Stimulated activated memory B cell treated with anti-CD40 and anti-IgM and Interleukin-4, amounts not matched to agents 10 μg/mL and 1 μg/mL and 100 μg/mL, for 72 hours (primary cell): ENCODE measurements around the gene ZNF264.
A peak's percentile ranks its signal among the peaks of the same experiment; 100 is the strongest.
"Not testable (repeated sequence)": the region's sequence is repeated elsewhere in the genome, so short reads cannot be mapped to it uniquely, and the experiment has no call there.

Experiments
- ATAC-seq: fragments of 150-1000 bp; cut with Tn5 transposase; 2 replicates; pipeline ENCODE4 v1.10.0; 2021
- H3K27ac Mint-ChIP-seq: one replicate; pipeline ENCODE4 v1.8.0; 2022; ENCODE audit warnings: mild to moderate bottlenecking, mixed read lengths
- H3K27me3 Mint-ChIP-seq: one replicate; pipeline ENCODE4 v1.8.0; 2022; ENCODE audit warnings: mixed read lengths
- H3K36me3 Mint-ChIP-seq: one replicate; pipeline ENCODE4 v1.8.0; 2022; ENCODE audit warnings: mixed read lengths
- H3K4me1 Mint-ChIP-seq: one replicate; pipeline ENCODE4 v1.8.0; 2022; ENCODE audit warnings: mixed read lengths
- H3K4me3 Mint-ChIP-seq: one replicate; pipeline ENCODE4 v1.8.0; 2022; ENCODE audit warnings: mild to moderate bottlenecking, moderate library complexity, mixed read lengths
- H3K9me3 Mint-ChIP-seq: one replicate; pipeline ENCODE4 v1.8.0; 2022; ENCODE audit warnings: mixed read lengths

The ZNF264 gene

GRCh38 chr19:57191141-57192076 is at the start of gene ZNF264:
ZNF264 (plus strand) TSS chr19:57191500; CDS start chr19:57191914, 414 bp downstream.
- ATAC-seq: peak; percentile 99
- Mint-ChIP-seq H3K27me3 (peaks cover 9% of the 10 kb centered on the region), H3K27ac (peak within 1 kb of the TSS; percentile 96), H3K9me3 (peaks cover 13% of the 10 kb centered on the region), H3K36me3 (peaks cover 40% of the 10 kb centered on the region), H3K4me1 (peaks cover 40% of the 10 kb centered on the region), H3K4me3 (peak within 1 kb of the TSS; percentile 93)

GRCh38 chr19:57141699-57142098 is 49.6 kb upstream of the ZNF264 start:
- ATAC-seq: no peak
- Mint-ChIP-seq H3K36me3 (no peaks in the 10 kb centered on the region), H3K27ac (no peak overlapping the region), H3K27me3 (no peaks in the 10 kb centered on the region), H3K4me3 (no peak overlapping the region), H3K4me1 (no peaks in the 10 kb centered on the region), H3K9me3 (peaks cover 16% of the 10 kb centered on the region)

- peaks cover 7% of the 10 kb centered on the region for H3K9me3 Mint-ChIP-seq
- H3K4me3 Mint-ChIP-seq: no peak overlapping the region
- no peaks in the 10 kb centered on the region for H3K36me3 Mint-ChIP-seq
- no peak for ATAC-seq
- no peak overlapping the region for H3K27ac Mint-ChIP-seq
- peaks cover 12% of the 10 kb centered on the region for H3K27me3 Mint-ChIP-seq
- no peaks in the 10 kb centered on the region for H3K4me1 Mint-ChIP-seq
Measured at GRCh38 chr19:57152921-57153320, 38.4 kb upstream of the ZNF264 start.

GRCh38 chr19:57161985-57162539 is 29.2 kb upstream of the ZNF264 start:
- Mint-ChIP-seq H3K27ac (no peak overlapping the region), H3K36me3 (no peaks in the 10 kb centered on the region), H3K4me3 (no peak overlapping the region), H3K27me3 (no peaks in the 10 kb centered on the region), H3K9me3 (peaks cover 4% of the 10 kb centered on the region), H3K4me1 (no peaks in the 10 kb centered on the region)
- ATAC-seq: no peak

- no peak for ATAC-seq
- Mint-ChIP-seq H3K27me3 (no peaks in the 10 kb centered on the region), H3K4me3 (no peak overlapping the region), H3K4me1 (no peaks in the 10 kb centered on the region), H3K27ac (no peak overlapping the region), H3K9me3 (peaks cover 10% of the 10 kb centered on the region), H3K36me3 (no peaks in the 10 kb centered on the region)
Measured at GRCh38 chr19:57165846-57166245, 25.5 kb upstream of the ZNF264 start.

- Mint-ChIP-seq H3K4me3 (no peak within 1 kb of the TSS), H3K27me3 (peaks cover 8% of the 10 kb centered on the region), H3K4me1 (peaks cover 9% of the 10 kb centered on the region), H3K36me3 (no peaks in the 10 kb centered on the region), H3K27ac (no peak within 1 kb of the TSS), H3K9me3 (peaks cover 12% of the 10 kb centered on the region)
- ATAC-seq: no peak
Measured at GRCh38 chr19:57167385-57167784, 23.9 kb upstream of the ZNF264 start, which contains the start of gene DUXA. DUXA (minus strand) TSS chr19:57167485; CDS start chr19:57167443, 42 bp downstream.

GRCh38 chr19:57171551-57172081 is 19.7 kb upstream of the ZNF264 start:
- Mint-ChIP-seq H3K36me3 (no peaks in the 10 kb centered on the region), H3K27me3 (peaks cover 8% of the 10 kb centered on the region), H3K4me3 (peak overlapping the region; percentile 90), H3K4me1 (peaks cover 9% of the 10 kb centered on the region), H3K9me3 (peaks cover 7% of the 10 kb centered on the region), H3K27ac (peak overlapping the region; percentile 67)
- peak; percentile 88 for ATAC-seq

GRCh38 chr19:57190301-57190700 is 999 bp upstream of the ZNF264 start:
- peaks cover 16% of the 10 kb centered on the region for H3K27me3 Mint-ChIP-seq
- peaks cover 40% of the 10 kb centered on the region for H3K4me1 Mint-ChIP-seq
- peaks cover 13% of the 10 kb centered on the region for H3K9me3 Mint-ChIP-seq
- peak overlapping the region; percentile 96 for H3K27ac Mint-ChIP-seq
- peaks cover 29% of the 10 kb centered on the region for H3K36me3 Mint-ChIP-seq
- no peak for ATAC-seq
- peak overlapping the region; percentile 93 for H3K4me3 Mint-ChIP-seq

GRCh38 chr19:57192077-57192420 is 749 bp downstream of the ZNF264 start:
- Mint-ChIP-seq H3K27ac (peak overlapping the region; percentile 96), H3K4me3 (peak overlapping the region; percentile 93), H3K4me1 (peaks cover 47% of the 10 kb centered on the region), H3K27me3 (peaks cover 7% of the 10 kb centered on the region), H3K36me3 (peaks cover 47% of the 10 kb centered on the region), H3K9me3 (peaks cover 16% of the 10 kb centered on the region)
- no peak for ATAC-seq

- Mint-ChIP-seq H3K9me3 (peaks cover 12% of the 10 kb centered on the region), H3K4me3 (peak overlapping the region; percentile 93), H3K27me3 (no peaks in the 10 kb centered on the region), H3K4me1 (peaks cover 47% of the 10 kb centered on the region), H3K27ac (no peak overlapping the region), H3K36me3 (peaks cover 56% of the 10 kb centered on the region)
- no peak for ATAC-seq
Measured at GRCh38 chr19:57192993-57193392, 1.7 kb downstream of the ZNF264 start.

- not testable (repeated sequence) for H3K27me3 Mint-ChIP-seq, H3K4me3 Mint-ChIP-seq, ATAC-seq, H3K9me3 Mint-ChIP-seq, H3K27ac Mint-ChIP-seq
- peaks cover 91% of the 10 kb centered on the region for H3K36me3 Mint-ChIP-seq
- peaks cover 48% of the 10 kb centered on the region for H3K4me1 Mint-ChIP-seq
Measured at GRCh38 chr19:57197874-57198273, 6.6 kb downstream of the ZNF264 start.

GRCh38 chr19:57202160-57202559 is 10.9 kb downstream of the ZNF264 start:
- H3K4me1 Mint-ChIP-seq: peaks cover 33% of the 10 kb centered on the region
- no peak for ATAC-seq
- no peaks in the 10 kb centered on the region for H3K27me3 Mint-ChIP-seq
- no peaks in the 10 kb centered on the region for H3K9me3 Mint-ChIP-seq
- no peak overlapping the region for H3K27ac Mint-ChIP-seq
- no peak overlapping the region for H3K4me3 Mint-ChIP-seq
- peaks cover 89% of the 10 kb centered on the region for H3K36me3 Mint-ChIP-seq

GRCh38 chr19:57210381-57210780 is 19.1 kb downstream of the ZNF264 start:
- H3K9me3 Mint-ChIP-seq: peaks cover 10% of the 10 kb centered on the region
- no peaks in the 10 kb centered on the region for H3K4me1 Mint-ChIP-seq
- H3K27me3 Mint-ChIP-seq: no peaks in the 10 kb centered on the region
- no peak overlapping the region for H3K27ac Mint-ChIP-seq
- no peak overlapping the region for H3K4me3 Mint-ChIP-seq
- peaks cover 78% of the 10 kb centered on the region for H3K36me3 Mint-ChIP-seq
- ATAC-seq: no peak

- ATAC-seq: no peak
- Mint-ChIP-seq H3K27ac (no peak overlapping the region), H3K4me1 (no peaks in the 10 kb centered on the region), H3K36me3 (peaks cover 80% of the 10 kb centered on the region), H3K9me3 (peaks cover 10% of the 10 kb centered on the region), H3K27me3 (no peaks in the 10 kb centered on the region), H3K4me3 (no peak overlapping the region)
Measured at GRCh38 chr19:57212109-57212508, 20.8 kb downstream of the ZNF264 start.

GRCh38 chr19:57227502-57227901 is 36.2 kb downstream of the ZNF264 start:
- ATAC-seq: no peak
- Mint-ChIP-seq H3K36me3 (no peaks in the 10 kb centered on the region), H3K9me3 (peaks cover 3% of the 10 kb centered on the region), H3K27ac (no peak overlapping the region), H3K27me3 (no peaks in the 10 kb centered on the region), H3K4me3 (no peak overlapping the region), H3K4me1 (peaks cover 12% of the 10 kb centered on the region)
